Smooth muscle cell (in vitro differentiated cells): Measurements from ENCODE around the gene MRPL12. TPM values are rescaled to one million over a fixed set of nuclear protein-coding genes. Genes with fewer than 3 reads are reported as not detected.
A peak's percentile ranks its signal among the peaks of the same experiment; 100 is the strongest.

ENCODE experiments used
- DNase-seq: peaks from one replicate; lab custom pipeline; 2025; ENCODE audit not compliant: unreplicated experiment; lab: John Stamatoyannopoulos, UW
- H2AFZ ChIP-seq: fragments of 200-600 bp; sonication (generic); 2 replicates; pipeline ENCODE4 v1.6.0; 2016; ENCODE audit warnings: antibody characterized with exemption, low read depth, mild to moderate bottlenecking
- H3F3A ChIP-seq: fragments of 200-600 bp; sonication (generic); 2 replicates; pipeline ENCODE4 v1.6.0; 2017; ENCODE audit warnings: antibody characterized with exemption, low read depth
- H3K27ac ChIP-seq: fragments of 200-600 bp; sonication (generic); 2 replicates; pipeline ENCODE4 v1.5.1; 2016; ENCODE audit warnings: low read depth, mild to moderate bottlenecking
- H3K27me3 ChIP-seq: fragments of 200-600 bp; sonication (generic); 2 replicates; pipeline ENCODE4 v1.6.1; 2016; ENCODE audit warnings: low read depth, mild to moderate bottlenecking
- H3K36me3 ChIP-seq: fragments of 200-600 bp; sonication (generic); 2 replicates; pipeline ENCODE4 v1.5.1; 2016; ENCODE audit warnings: low read depth
- H3K4me1 ChIP-seq: fragments of 200-600 bp; sonication (generic); 2 replicates; pipeline ENCODE4 v1.5.1; 2016; ENCODE audit warnings: low read depth
- H3K4me2 ChIP-seq: fragments of 200-600 bp; sonication (generic); 2 replicates; pipeline ENCODE4 v1.6.0; 2016; ENCODE audit warnings: mild to moderate bottlenecking
- H3K4me3 ChIP-seq: fragments of 200-600 bp; sonication (generic); 2 replicates; pipeline ENCODE4 v1.5.1; 2016; ENCODE audit warnings: mild to moderate bottlenecking
- H3K79me2 ChIP-seq: fragments of 200-600 bp; sonication (generic); 2 replicates; pipeline ENCODE4 v1.6.0; 2016; ENCODE audit warnings: low read depth, mild to moderate bottlenecking
- H3K9ac ChIP-seq: fragments of 200-600 bp; sonication (generic); 2 replicates; pipeline ENCODE4 v1.6.0; 2016; ENCODE audit warnings: low read depth
- H3K9me3 ChIP-seq: fragments of 200-600 bp; sonication (generic); replicated peaks from 2 replicates; pipeline ENCODE4 v1.5.1; 2016; ENCODE audit warnings: low read depth
- H4K20me1 ChIP-seq: fragments of 200-600 bp; sonication (generic); 2 replicates; pipeline ENCODE4 v1.6.0; 2016; ENCODE audit warnings: low read depth
- WGBS: methylation state at CpG from one replicate; pipeline ENCODE4 v1.1.7; 2016; ENCODE audit warnings: low lambda C conversion rate; 5-methylcytosine and 5-hydroxymethylcytosine counted together
- polyA plus RNA-seq: library from polyadenylated mRNA; unstranded; fragments of >200 nt; fragmentation: Nextera tagmentation; extraction: Ambion mirVana; gene quantifications from 2 replicates; pipeline ENCODE4 v1.2.1, GENCODE V29; 2016
- total RNA-seq: library from RNA; depleted of rRNA; stranded (reverse); fragments of >200 nt; gene quantifications from 2 replicates; pipeline ENCODE4 v1.2.3, GENCODE V29; 2014
- TF ChIP-seq, protein P1 (sequence below): fragments of 200-600 bp; sonication (generic); IDR thresholded peaks from 2 replicates; pipeline ENCODE4 v1.5.1; 2017; ENCODE audit warnings: borderline replicate concordance, mild to moderate bottlenecking, antibody characterized with exemption; ENCODE audit not compliant: insufficient read depth, poor library complexity, severe bottlenecking

MRPL12 gene
- total and polyA plus RNA-seq, 2 experiments from 2014 or later: 22.2 to 83.6 TPM

DNA sequence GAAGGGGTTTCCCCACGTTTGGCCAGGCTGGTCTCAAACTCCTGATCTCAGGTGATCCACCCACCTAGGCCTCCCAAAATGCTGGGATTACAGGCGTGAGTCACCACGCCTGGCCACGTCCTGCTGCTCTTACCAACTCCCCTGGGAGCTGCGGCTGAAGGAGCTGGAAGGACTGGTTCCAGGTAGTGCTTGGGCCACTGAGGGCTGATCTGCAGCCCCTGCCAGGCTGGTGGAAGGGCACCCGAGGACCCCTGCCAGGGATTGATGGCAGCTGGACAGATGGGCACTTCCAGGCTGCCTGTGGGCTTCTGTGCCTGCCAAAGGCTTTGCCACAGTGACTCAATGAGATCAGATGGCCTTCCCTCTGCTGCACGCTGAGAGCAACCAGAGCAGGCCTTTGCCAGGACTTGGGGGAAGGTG, 39.1 kb upstream of the MRPL12 start:
- Histone ChIP-seq H3K36me3 (no peaks in the 10 kb centered on the region), H3K27ac (no peak overlapping the region), H3K9ac (no peak overlapping the region), H3K4me3 (no peak overlapping the region), H4K20me1 (no peaks in the 10 kb centered on the region), H3F3A (no peaks in the 10 kb centered on the region), H2AFZ (no peak overlapping the region), H3K79me2 (peaks cover 26% of the 10 kb centered on the region), H3K27me3 (no peaks in the 10 kb centered on the region), H3K4me1 (peaks cover 8% of the 10 kb centered on the region), H3K9me3 (no peaks in the 10 kb centered on the region), H3K4me2 (no peak overlapping the region)
- DNase-seq: no peak
- TF ChIP-seq, protein P1, sequence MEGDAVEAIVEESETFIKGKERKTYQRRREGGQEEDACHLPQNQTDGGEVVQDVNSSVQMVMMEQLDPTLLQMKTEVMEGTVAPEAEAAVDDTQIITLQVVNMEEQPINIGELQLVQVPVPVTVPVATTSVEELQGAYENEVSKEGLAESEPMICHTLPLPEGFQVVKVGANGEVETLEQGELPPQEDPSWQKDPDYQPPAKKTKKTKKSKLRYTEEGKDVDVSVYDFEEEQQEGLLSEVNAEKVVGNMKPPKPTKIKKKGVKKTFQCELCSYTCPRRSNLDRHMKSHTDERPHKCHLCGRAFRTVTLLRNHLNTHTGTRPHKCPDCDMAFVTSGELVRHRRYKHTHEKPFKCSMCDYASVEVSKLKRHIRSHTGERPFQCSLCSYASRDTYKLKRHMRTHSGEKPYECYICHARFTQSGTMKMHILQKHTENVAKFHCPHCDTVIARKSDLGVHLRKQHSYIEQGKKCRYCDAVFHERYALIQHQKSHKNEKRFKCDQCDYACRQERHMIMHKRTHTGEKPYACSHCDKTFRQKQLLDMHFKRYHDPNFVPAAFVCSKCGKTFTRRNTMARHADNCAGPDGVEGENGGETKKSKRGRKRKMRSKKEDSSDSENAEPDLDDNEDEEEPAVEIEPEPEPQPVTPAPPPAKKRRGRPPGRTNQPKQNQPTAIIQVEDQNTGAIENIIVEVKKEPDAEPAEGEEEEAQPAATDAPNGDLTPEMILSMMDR: no peak
- 81% methylated on average over 7 of the region's 7 CpGs for WGBS

- WGBS: 83% methylated on average over 30 of the region's 30 CpGs
- peak overlapping the region; percentile 69 for H3K27ac ChIP-seq
- no peaks in the 10 kb centered on the region for H4K20me1 ChIP-seq
- peaks cover 27% of the 10 kb centered on the region for H3K79me2 ChIP-seq
- H3K4me3 ChIP-seq: peak overlapping the region; percentile 83
- TF ChIP-seq, protein P1: no peak
- H3F3A ChIP-seq: no peaks in the 10 kb centered on the region
- H3K27me3 ChIP-seq: no peaks in the 10 kb centered on the region
- DNase-seq: no peak
- peak overlapping the region; percentile 99 for H3K4me2 ChIP-seq
- no peaks in the 10 kb centered on the region for H3K36me3 ChIP-seq
- peaks cover 8% of the 10 kb centered on the region for H3K4me1 ChIP-seq
- peak overlapping the region; percentile 53 for H2AFZ ChIP-seq
- no peaks in the 10 kb centered on the region for H3K9me3 ChIP-seq
- peak overlapping the region; percentile 82 for H3K9ac ChIP-seq
These were observed 37.7 kb upstream of the MRPL12 start for GRCh38 chr17:81665205-81666091.

DNA sequence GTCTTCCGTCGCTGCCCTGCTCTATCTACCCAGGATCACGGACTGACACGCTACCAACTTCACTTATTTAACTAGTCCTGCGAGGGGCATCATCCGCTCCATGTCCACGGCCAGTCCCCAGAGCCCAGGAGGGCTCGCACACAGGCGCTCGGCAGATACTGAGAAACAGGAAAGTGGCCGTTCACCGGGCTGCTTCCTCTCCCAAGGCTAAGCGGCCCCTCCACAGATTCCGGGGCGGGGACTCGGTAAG, 37.1 kb upstream of the MRPL12 start:
- Histone ChIP-seq H2AFZ (peak overlapping the region; percentile 53), H3K27ac (peak overlapping the region; percentile 69), H3K79me2 (peaks cover 27% of the 10 kb centered on the region), H3K4me1 (peaks cover 8% of the 10 kb centered on the region), H3K36me3 (no peaks in the 10 kb centered on the region), H3K27me3 (no peaks in the 10 kb centered on the region), H3K9me3 (no peaks in the 10 kb centered on the region), H3K9ac (peak overlapping the region; percentile 82), H3K4me2 (peak overlapping the region; percentile 99), H3K4me3 (peak overlapping the region; percentile 83), H4K20me1 (no peaks in the 10 kb centered on the region), H3F3A (no peaks in the 10 kb centered on the region)
- 4% methylated on average over 16 of the region's 16 CpGs for WGBS
- DNase-seq: no peak
- TF ChIP-seq, protein P1: no peak
